Subcutaneous abdominal adipose tissue (tissue), 5 donors: ENCODE data around the gene FCGBP.

Experiments used
- H3K27ac ChIP-seq: one replicate; pipeline ENCODE4 v1.7.0; 2013; ENCODE audit warnings: low read depth, mild to moderate bottlenecking, inconsistent platforms, low read length, moderate library complexity
- H3K27me3 ChIP-seq, 5 donors: one replicate each; pipeline ENCODE4 v1.7.0; 2013; ENCODE audit warnings: low read length in 5 of 5, inconsistent platforms in 1 of 5; ENCODE audit not compliant: control insufficient read depth in 5 of 5, insufficient read depth in 4 of 5
- H3K36me3 ChIP-seq, 5 donors: one replicate each; pipeline ENCODE4 v1.7.0; 2013; ENCODE audit warnings: low read length in 5 of 5; ENCODE audit not compliant: control insufficient read depth in 5 of 5, insufficient read depth in 5 of 5
- H3K4me1 ChIP-seq, 5 donors: one replicate each; pipeline ENCODE4 v1.7.0; 2013; ENCODE audit warnings: low read length in 5 of 5, mild to moderate bottlenecking in 3 of 5, moderate library complexity in 1 of 5; ENCODE audit not compliant: control insufficient read depth in 5 of 5, insufficient read depth in 5 of 5
- H3K4me3 ChIP-seq, 5 donors: one replicate each; pipeline ENCODE4 v1.7.0; 2013; ENCODE audit warnings: low read length in 5 of 5, low read depth in 1 of 5
- H3K9ac ChIP-seq, 5 donors: one replicate each; pipeline ENCODE4 v1.7.0; 2013; ENCODE audit warnings: low read length in 5 of 5, mild to moderate bottlenecking in 4 of 5, moderate library complexity in 3 of 5
- H3K9me3 ChIP-seq, 5 donors: one replicate each; pipeline ENCODE4 v1.7.0; 2013; ENCODE audit warnings: low read length in 5 of 5; ENCODE audit not compliant: control insufficient read depth in 5 of 5
- donor health status: healthy.
- donor health status: healthy.
- donor health status: healthy.
- donor health status: healthy.
- donor health status: healthy.

Gene FCGBP

GRCh38 chr19:39926170-39926760 lies 8.2 kb downstream of the FCGBP start:
- Histone ChIP-seq H3K4me3 (no peak overlapping the region), H3K9ac (no peak overlapping the region), H3K27ac (no peak overlapping the region), H3K36me3 (no peaks in the 10 kb centered on the region), H3K27me3 (peaks cover 0 to 2% (median 0%) of the 10 kb centered on the region in 5 donors), H3K9me3 (peaks cover 0 to 4% (median 2%) of the 10 kb centered on the region in 5 donors), H3K4me1 (no peaks in the 10 kb centered on the region)

- peaks cover 0 to 2% (median 0%) of the 10 kb centered on the region in 5 donors for H3K27me3 ChIP-seq
- no peaks in the 10 kb centered on the region for H3K36me3 ChIP-seq
- no peak overlapping the region for H3K9ac ChIP-seq
- peaks cover 0 to 3% (median 1%) of the 10 kb centered on the region in 5 donors for H3K9me3 ChIP-seq
- no peak overlapping the region for H3K4me3 ChIP-seq
- H3K4me1 ChIP-seq: no peaks in the 10 kb centered on the region
- no peak overlapping the region for H3K27ac ChIP-seq
Observed at GRCh38 chr19:39924952-39925351, 9.5 kb downstream of the FCGBP start.

DNA sequence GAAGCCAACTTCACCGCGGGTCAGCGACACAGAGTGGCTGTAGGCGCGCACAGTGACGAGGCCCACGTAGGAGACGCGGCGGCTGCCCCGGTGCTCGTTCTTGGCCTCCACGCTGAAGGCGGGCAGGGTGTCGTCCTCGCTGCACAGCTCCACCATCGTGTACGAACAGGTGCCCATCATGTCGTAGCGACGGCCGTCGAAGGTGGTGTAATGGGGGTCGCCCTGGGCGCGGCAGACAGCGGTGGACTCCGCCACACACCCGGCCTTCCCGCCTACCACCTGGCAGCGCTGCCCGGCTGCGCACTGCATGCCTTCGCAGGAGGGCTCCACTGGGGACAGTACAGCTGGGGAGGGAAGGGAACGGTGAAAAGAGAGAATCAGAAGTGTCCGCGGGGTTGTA lies 10.0 kb downstream of the FCGBP start:
- Histone ChIP-seq H3K9me3 (peaks cover 0 to 9% (median 5%) of the 10 kb centered on the region in 5 donors), H3K4me1 (no peaks in the 10 kb centered on the region), H3K36me3 (no peaks in the 10 kb centered on the region), H3K27ac (no peak overlapping the region), H3K4me3 (no peak overlapping the region), H3K9ac (no peak overlapping the region), H3K27me3 (peaks cover 0 to 2% (median 0%) of the 10 kb centered on the region in 5 donors)

DNA sequence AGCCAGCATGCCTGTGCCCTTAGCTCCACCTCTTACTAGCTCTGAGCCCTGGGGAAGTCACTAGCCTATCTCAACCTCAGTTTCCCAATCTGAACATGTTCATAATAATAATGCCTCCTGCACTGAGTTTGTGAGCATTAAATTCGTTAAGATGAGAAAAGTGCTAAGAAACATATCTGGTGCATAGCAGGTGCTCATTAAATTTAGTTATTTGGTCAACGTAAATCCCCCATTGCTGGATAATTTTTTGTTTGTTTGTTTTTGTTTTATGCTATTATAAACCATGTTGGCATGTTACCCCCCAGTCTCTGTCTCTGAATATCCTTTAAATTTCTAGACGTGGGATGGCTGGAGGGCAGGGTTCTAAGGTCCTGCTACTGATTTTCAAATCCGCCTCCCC lies 10.6 kb downstream of the FCGBP start:
- Histone ChIP-seq H3K27me3 (peaks cover 0 to 2% (median 0%) of the 10 kb centered on the region in 5 donors), H3K27ac (no peak overlapping the region), H3K4me3 (no peak overlapping the region), H3K4me1 (no peaks in the 10 kb centered on the region), H3K9ac (no peak overlapping the region), H3K9me3 (peaks cover 0 to 9% (median 5%) of the 10 kb centered on the region in 5 donors), H3K36me3 (no peaks in the 10 kb centered on the region)

GRCh38 chr19:39919976-39920375 lies 14.5 kb downstream of the FCGBP start:
- Histone ChIP-seq H3K36me3 (no peaks in the 10 kb centered on the region), H3K4me1 (peaks cover 0 to 5% (median 0%) of the 10 kb centered on the region in 5 donors), H3K27me3 (peaks cover 9 to 15% (median 12%) of the 10 kb centered on the region in 5 donors), H3K4me3 (no peak overlapping the region), H3K9ac (no peak overlapping the region), H3K27ac (no peak overlapping the region), H3K9me3 (peaks cover 0 to 9% (median 5%) of the 10 kb centered on the region in 5 donors)

GRCh38 chr19:39918183-39918651 lies 16.2 kb downstream of the FCGBP start:
- Histone ChIP-seq H3K9ac (no peak overlapping the region), H3K9me3 (peaks cover 0 to 9% (median 5%) of the 10 kb centered on the region in 5 donors), H3K36me3 (no peaks in the 10 kb centered on the region), H3K4me3 (no peak overlapping the region), H3K27me3 (peaks cover 9 to 23% (median 18%) of the 10 kb centered on the region in 5 donors), H3K4me1 (peaks cover 0 to 5% (median 0%) of the 10 kb centered on the region in 5 donors), H3K27ac (no peak overlapping the region)

- H3K27me3 ChIP-seq: peaks cover 9 to 23% (median 18%) of the 10 kb centered on the region in 5 donors
- H3K9me3 ChIP-seq: peaks cover 0 to 9% (median 5%) of the 10 kb centered on the region in 5 donors
- no peak overlapping the region for H3K4me3 ChIP-seq
- H3K27ac ChIP-seq: no peak overlapping the region
- peaks cover 0 to 5% (median 0%) of the 10 kb centered on the region in 5 donors for H3K4me1 ChIP-seq
- no peak overlapping the region for H3K9ac ChIP-seq
- H3K36me3 ChIP-seq: no peaks in the 10 kb centered on the region
Observed at GRCh38 chr19:39917561-39918182, 16.8 kb downstream of the FCGBP start.

GRCh38 chr19:39916851-39917396 lies 17.5 kb downstream of the FCGBP start:
- no peak overlapping the region for H3K9ac ChIP-seq
- H3K4me1 ChIP-seq: peaks cover 0 to 5% (median 0%) of the 10 kb centered on the region in 5 donors
- H3K27me3 ChIP-seq: peaks cover 9 to 23% (median 18%) of the 10 kb centered on the region in 5 donors
- peaks cover 0 to 9% (median 5%) of the 10 kb centered on the region in 5 donors for H3K9me3 ChIP-seq
- no peaks in the 10 kb centered on the region for H3K36me3 ChIP-seq
- no peak overlapping the region for H3K27ac ChIP-seq
- H3K4me3 ChIP-seq: no peak overlapping the region

GRCh38 chr19:39916236-39916635 lies 18.2 kb downstream of the FCGBP start:
- H3K9ac ChIP-seq: no peak overlapping the region
- H3K36me3 ChIP-seq: no peaks in the 10 kb centered on the region
- H3K27me3 ChIP-seq: peaks cover 9 to 23% (median 18%) of the 10 kb centered on the region in 5 donors
- no peak overlapping the region for H3K27ac ChIP-seq
- H3K4me3 ChIP-seq: no peak overlapping the region
- peaks cover 0 to 5% (median 0%) of the 10 kb centered on the region in 5 donors for H3K4me1 ChIP-seq
- H3K9me3 ChIP-seq: peaks cover 0 to 9% (median 5%) of the 10 kb centered on the region in 5 donors

- Histone ChIP-seq H3K9me3 (peaks cover 0 to 9% (median 5%) of the 10 kb centered on the region in 5 donors), H3K27ac (no peak overlapping the region), H3K27me3 (peaks cover 9 to 23% (median 18%) of the 10 kb centered on the region in 5 donors), H3K9ac (no peak overlapping the region), H3K4me1 (peaks cover 0 to 5% (median 0%) of the 10 kb centered on the region in 5 donors), H3K36me3 (no peaks in the 10 kb centered on the region), H3K4me3 (no peak overlapping the region)
Observed at GRCh38 chr19:39915848-39916215, 18.6 kb downstream of the FCGBP start.
